Stimulated activated CD4-positive, alpha-beta T cell treated with anti-CD3 and anti-CD28 coated beads, Interleukin-4, amount 100 ng/mL, for 4 hours (primary cell): Measurements from ENCODE around the gene MCUR1.
"Not testable (repeated sequence)": the region's sequence is repeated elsewhere in the genome, so short reads cannot be mapped to it uniquely, and the experiment has no call there.

Experiments used
- DNase-seq, 2 experiments: peaks; one replicate each; pipeline ENCODE4 v3.0.0-alpha.2; 2020

The MCUR1 gene

GRCh38 chr6:13827032-13827431, 12.7 kb upstream of the MCUR1 start:
- DNase-seq: no peak

- DNase-seq: no peak
Observed at GRCh38 chr6:13825871-13826270, 11.5 kb upstream of the MCUR1 start.

DNA sequence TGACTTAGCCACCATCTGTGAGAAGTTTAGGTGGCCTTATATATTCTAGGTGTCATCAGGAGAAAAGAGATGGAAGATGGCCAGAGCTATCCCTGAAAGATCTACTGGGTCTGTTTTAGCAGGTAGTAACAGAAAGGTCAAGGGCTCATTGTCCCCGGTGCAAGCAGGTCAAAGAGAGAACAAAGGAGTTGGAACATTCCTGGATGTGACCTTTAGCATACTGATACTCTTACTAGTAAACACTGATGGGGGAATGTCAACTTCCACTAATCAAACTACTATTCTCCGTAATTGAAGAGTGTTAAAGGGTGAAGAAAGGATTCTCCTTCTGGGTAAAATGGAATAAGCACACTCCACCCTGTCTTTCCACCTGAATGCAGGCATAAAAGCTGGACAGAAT, 4.0 kb upstream of the MCUR1 start:
- no peak for DNase-seq

DNA sequence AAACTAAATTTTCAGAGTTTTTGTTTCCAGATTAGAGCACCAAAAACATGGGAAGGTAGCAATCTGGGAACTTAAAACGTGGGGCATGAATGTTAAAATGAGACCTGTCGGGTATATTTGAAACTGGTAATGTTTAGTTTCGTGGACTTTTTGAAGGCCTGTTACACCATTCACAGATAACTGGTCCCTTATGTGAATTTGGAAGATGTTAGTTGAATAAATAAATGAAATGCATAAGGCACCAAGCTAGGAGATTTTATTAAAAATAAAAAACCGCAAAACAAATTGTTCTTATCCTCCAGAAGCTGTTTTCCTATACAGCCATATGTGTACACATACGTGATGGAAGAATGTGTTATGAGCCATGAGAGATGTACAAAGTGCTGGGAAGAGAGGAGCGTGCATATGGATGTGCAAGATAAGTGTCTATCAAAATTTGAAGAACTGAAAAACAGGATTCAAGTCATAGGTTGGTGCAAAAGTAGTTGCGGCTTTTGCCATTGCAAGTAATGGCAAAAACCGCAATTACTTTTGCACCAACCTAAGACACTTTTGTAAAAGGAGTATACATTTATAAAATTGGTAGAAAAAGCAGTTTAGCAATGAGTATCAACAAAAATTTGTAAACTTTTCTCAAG, 700 bp upstream of the MCUR1 start:
- DNase-seq: no peak

DNA sequence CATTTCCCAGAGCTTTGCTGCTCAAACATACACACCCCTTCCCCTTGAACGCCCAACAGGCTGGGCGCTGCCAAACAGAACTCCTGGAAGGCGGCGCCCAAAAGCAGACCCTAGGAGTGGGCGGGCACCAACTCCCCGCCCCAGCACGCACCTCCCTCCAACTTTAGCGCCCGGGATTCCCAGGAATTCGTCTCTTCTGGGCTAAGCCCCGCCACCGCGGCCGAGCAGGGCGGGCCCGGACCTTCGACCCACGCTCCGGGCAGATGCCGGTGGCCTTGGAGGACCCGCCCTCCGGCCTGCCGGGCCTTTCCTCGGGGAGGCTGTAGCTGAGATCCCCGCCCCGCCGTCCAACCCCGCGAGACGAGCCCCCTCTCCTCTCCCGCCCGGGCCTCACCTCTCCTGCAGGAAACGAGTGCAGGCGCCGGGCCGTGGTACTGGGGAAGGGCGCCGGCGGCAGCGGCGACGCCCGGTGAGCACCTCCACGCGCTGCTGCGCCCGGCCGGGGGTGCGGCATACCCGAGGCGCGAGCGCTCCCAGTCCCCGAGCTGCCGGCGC, 659 bp downstream of the MCUR1 start:
- DNase-seq: peak in 1 of 2 experiments; percentile 9

- no peak for DNase-seq
Observed at GRCh38 chr6:13813026-13813425, 1.3 kb downstream of the MCUR1 start.

DNA sequence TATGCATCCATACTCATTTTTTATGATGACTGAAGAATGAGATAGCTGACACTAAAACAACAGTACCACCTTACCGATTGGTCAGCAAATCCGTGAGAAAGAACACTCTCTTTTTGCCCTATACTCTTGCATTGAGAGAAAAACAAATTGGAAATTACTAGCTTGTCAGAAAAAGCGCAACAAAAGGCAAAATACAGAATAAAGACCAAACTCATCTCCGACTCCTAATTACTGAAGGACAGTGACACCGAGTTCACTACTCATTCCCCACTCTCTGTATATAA, 2.1 kb downstream of the MCUR1 start:
- no peak for DNase-seq

GRCh38 chr6:13811627-13812358, 2.6 kb downstream of the MCUR1 start:
- no peak for DNase-seq

DNA sequence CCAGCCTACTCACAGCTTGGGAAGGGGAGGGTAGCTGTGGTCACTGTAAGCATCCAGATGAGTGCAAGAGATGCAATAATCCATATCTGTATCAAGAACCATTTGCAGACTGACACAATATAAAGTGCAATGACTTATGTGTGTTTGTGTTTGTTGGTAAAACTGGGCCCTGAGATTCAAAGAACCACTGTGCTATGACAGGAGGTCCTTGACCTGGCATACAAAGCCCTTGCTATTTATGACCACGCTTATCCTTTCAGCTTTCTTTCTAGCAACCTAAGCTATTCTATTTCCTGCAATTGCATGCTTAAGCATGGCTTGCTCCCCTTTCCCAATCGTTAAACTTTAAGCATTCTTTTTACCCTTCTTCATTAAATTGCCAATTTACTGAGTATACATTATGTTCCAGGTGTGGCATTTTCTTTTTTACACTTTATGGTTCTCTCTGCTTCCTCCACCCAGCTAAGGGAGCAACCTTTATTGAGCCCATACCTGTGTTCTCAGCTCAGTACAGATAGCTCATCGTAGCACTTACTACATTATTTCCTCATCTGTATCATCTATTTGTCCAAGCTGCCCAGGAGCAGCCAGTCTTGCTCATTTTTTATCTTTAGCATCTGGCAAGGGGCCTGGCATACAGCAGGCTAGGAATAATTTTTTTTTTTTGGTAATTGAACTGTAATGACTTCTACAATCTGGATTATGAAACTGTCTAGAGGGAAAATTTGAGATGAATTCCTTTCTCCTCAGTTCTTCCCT, 3.5 kb downstream of the MCUR1 start:
- no peak for DNase-seq

DNA sequence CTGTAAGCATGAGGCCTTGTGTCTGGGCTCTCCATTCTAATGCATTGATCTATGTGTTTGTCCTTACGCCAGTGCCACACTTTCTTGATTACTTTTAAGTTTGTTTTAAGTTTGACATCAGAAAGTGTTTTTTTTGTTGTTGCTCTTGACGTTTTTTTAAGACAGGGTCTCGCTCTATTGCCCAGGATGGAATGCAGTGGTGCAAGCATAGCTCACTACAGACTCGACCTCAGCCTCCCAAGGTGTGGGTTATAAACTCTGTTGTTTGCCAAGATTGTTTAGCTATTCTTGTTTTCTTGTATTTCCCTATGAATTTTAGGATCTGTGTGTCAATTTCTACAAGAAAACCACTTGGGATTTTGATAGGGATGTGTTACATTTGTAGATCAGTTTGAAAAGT, 5.6 kb downstream of the MCUR1 start:
- DNase-seq: no peak

DNA sequence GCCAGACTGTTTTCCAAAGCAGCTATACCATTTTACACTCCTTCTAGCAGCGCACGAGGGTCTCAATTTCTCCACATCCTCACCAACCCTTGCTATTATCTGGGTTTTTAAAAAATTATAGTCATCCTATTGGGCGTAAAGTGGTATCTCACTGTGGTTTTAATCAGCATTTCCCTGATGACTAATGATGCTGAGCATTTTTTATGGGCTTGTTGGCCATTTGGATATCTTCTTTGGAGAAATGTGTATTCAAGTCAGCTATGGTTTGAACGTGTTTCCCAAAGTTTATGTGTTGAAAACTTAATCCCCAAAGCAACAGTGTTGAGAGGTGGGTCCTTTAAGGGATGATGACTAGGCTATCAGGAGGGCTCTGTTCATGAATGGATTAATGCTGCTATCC, 6.7 kb downstream of the MCUR1 start:
- DNase-seq: no peak

GRCh38 chr6:13803581-13803980, 10.8 kb downstream of the MCUR1 start:
- no peak for DNase-seq

DNA sequence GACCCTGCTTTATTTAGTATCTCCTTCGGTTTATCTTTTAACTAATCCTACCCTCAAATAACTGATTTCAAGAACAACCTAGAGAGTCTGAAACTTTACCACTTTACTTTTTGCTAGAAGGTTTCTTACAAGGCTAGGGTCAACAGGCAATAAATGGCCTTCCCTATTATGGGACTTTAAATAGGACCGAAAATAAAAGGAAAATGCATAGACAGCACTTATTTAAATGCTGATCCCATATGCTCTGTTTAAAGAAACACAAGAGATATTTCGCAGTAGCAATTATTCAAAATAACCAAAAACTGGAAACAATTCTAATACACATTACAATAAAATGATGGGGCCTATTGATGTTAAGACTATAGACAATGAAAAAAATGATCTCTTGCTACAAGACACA, 13.7 kb downstream of the MCUR1 start:
- DNase-seq: no peak

DNA sequence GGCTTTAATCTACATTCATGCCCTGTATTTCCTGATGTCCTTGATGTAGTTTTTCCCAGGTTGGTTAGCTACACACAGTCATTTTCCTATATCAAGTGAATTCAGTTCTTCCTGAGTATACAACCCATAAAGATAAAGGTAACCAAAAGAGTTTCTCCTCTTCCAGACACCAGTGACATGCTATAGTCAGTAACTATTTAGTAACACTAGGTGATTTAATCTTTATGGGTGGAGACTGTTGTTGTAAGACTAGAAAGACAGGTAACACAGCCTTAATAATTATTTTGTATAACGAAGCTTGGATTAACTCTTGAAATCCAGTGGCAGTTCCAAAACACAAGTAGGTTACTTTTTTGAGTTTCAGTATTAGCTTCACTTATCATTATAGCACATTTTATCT, 17.6 kb downstream of the MCUR1 start:
- DNase-seq: no peak

- DNase-seq: peak; percentile 79
Observed at GRCh38 chr6:13795041-13795750, 19.2 kb downstream of the MCUR1 start.

DNA sequence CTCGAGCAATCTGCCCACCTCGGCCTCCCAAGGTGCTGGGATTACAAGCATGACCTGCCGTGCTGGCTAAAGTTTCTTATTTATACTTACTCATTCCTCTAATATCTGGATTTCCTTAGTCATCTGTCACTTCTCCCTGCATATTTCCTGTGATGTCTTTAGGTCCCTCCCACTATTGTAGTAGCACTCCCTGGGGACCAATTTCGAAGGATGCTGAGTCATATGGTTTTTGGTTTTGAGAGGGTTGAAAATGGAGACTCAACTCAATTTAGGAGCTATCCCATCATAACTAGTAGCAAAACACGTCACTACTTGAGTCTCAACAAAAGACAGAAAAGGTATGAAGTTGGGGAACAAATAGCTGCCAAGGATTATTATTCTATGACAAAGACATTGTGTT, 20.2 kb downstream of the MCUR1 start:
- no peak for DNase-seq

GRCh38 chr6:13789746-13790145, 24.6 kb downstream of the MCUR1 start:
- no peak for DNase-seq

GRCh38 chr6:13788820-13789219, 25.5 kb downstream of the MCUR1 start:
- DNase-seq: no peak

DNA sequence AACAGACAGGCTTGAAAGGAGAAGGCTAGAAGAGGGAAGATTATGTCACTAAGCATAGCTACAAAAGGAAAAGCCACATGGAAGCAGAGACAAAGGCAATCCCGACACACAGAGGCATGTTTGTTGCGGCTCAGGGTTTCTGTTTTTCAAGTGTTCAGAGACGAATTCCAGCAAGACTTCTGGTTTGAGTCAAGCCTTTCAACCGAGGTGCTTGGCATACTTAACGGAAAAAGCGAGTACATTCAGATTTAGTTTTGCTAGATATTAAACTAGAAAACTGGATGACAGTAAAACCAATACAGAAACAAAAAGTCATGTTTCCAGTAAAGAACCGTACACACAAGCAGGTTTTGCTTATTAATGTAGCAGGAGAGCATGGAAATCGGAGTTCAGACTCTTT, 27.2 kb downstream of the MCUR1 start:
- no peak for DNase-seq

DNA sequence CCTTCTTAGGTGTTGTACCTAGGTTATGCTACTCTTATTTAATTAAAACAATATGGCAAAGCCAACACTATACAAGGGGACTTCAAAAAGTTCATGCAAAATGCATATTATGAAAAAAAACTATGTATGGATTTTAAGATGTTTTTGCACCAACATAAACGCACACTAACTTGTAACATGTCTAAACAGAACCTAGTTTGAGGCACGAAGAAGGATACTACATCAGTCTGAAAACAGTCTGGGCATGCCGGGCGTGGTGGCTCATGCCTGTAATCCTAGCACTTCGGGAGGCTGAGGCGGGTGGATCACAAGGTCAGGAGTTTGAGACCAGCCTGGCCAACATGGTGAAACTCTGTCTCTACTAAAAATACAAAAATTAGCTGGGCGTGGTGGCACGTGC, 34.2 kb downstream of the MCUR1 start:
- DNase-seq: not testable (repeated sequence)

DNA sequence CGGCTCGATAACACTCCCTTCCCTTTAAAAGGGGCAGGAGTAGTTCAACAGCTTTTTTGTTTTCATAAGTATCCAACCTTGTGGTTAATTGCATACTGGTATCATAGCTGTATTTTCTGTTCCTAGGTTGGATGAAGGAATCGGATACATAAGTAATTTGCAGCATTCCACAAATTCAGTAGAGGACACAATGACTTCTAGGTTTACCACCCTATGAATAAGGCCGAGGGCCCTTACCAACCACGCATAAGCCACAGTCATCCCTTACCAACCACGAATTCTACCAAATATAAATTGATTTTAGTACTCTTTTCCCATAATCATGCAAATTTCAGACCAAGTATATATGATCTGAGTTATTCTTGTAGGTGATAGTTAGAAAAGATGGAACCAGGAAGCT, 36.3 kb downstream of the MCUR1 start:
- no peak for DNase-seq

DNA sequence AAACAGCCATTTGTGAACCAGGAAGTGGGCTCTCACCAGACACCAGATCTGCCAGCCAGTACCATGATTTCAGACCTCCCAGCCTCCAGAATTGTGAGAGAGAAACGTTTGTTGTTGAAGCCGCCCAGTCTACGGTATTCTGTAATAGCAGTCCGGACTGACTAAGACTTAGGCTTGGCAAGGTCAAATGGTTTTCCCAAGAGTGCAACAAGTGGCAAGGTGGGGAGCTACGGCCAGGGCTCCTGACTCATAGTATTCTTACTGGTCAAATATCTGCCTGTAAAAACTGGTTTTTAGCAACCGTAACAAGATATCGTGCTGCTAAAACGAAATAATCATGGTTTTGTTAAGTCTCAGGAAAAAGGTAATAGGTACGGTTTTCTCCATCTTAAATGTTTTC, 37.8 kb downstream of the MCUR1 start:
- DNase-seq: no peak

DNA sequence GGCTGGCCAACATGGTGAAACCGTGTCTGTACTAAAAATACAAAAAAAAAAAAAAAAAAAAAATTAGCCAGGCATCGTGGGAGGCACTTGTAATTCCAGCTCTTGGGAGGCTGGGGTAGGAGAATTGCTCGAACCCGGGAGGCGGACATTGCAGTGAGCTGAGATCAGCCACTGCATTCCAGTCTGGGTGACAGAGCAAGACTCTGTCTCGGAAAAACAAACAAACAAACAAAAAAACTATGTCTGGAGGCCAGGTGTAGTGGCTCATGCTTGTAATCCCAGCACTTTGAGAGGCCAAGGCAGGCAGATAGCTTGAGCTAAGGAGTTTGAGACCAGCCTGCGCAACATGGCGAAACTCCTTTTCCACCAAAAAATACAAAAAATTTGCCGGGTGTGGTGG, 38.9 kb downstream of the MCUR1 start:
- not testable (repeated sequence) for DNase-seq
